GM12873 (cell line): ENCODE results near the gene MGAT1.

ENCODE experiments used
- CTCF ChIP-seq: IDR thresholded peaks from 2 replicates; pipeline ENCODE4 v1.5.1; 2012; ENCODE audit warnings: low read depth, mild to moderate bottlenecking, moderate library complexity, low read length, control low read depth; ENCODE audit not compliant: insufficient read depth; ENCODE audit errors: missing control alignments

Gene MGAT1

GRCh38 chr5:180771839-180772238 lies 30.8 kb downstream of the MGAT1 start:
- TF ChIP-seq CTCF = no peak

- TF ChIP-seq CTCF = no peak
Measured at GRCh38 chr5:180769821-180770220, 32.8 kb downstream of the MGAT1 start.

- TF ChIP-seq CTCF = no peak
Measured at GRCh38 chr5:180755601-180756000, 47.0 kb downstream of the MGAT1 start.

- no peak for TF ChIP-seq CTCF
Measured at GRCh38 chr5:180744253-180744652, 58.4 kb downstream of the MGAT1 start.

GRCh38 chr5:180742727-180743126 lies 59.9 kb downstream of the MGAT1 start:
- TF ChIP-seq CTCF = no peak

GRCh38 chr5:180739958-180740357 lies 62.6 kb downstream of the MGAT1 start, which contains the start of gene OR2Y1:
Gene OR2Y1 (minus strand): TSS chr5:180740058. CDS start chr5:180740058, 0 bp downstream.
- TF ChIP-seq CTCF = no peak

- no peak for TF ChIP-seq CTCF
Measured at GRCh38 chr5:180739271-180739670, 63.3 kb downstream of the MGAT1 start.
